ENCODE data around the gene COMMD4.
A peak's percentile ranks its signal among the peaks of the same experiment; 100 is the strongest.
"Not testable (repeated sequence)": the region's sequence is repeated elsewhere in the genome, so short reads cannot be mapped to it uniquely, and the experiment has no call there.

Gene COMMD4

GRCh38 chr15:75335705-75336355 is at the start of gene COMMD4:
Gene COMMD4, plus strand, starts transcription at chr15:75336063. Its CDS starts 27 bp downstream, at chr15:75336090.
- Histone ChIP-seq H3K4me3 (ENCODE audit: low read depth in 1 of 2, low read length in 1 of 2) (peak within 1 kb of the TSS; percentile 76 to 77), H3K9me3 (no peaks in the 10 kb centered on the region), H3K27ac (peak within 1 kb of the TSS; percentile 60), H3K4me1 (ENCODE audit: control insufficient read depth in 1 of 2, insufficient read depth in 1 of 2, low read depth in 1 of 2, low read length in 1 of 2) (peaks cover 14 to 15% of the 10 kb centered on the region in 2 experiments), H3K27me3 (no peaks in the 10 kb centered on the region), H3K36me3 (peaks cover 12% of the 10 kb centered on the region)
- TF ChIP-seq, protein P1, sequence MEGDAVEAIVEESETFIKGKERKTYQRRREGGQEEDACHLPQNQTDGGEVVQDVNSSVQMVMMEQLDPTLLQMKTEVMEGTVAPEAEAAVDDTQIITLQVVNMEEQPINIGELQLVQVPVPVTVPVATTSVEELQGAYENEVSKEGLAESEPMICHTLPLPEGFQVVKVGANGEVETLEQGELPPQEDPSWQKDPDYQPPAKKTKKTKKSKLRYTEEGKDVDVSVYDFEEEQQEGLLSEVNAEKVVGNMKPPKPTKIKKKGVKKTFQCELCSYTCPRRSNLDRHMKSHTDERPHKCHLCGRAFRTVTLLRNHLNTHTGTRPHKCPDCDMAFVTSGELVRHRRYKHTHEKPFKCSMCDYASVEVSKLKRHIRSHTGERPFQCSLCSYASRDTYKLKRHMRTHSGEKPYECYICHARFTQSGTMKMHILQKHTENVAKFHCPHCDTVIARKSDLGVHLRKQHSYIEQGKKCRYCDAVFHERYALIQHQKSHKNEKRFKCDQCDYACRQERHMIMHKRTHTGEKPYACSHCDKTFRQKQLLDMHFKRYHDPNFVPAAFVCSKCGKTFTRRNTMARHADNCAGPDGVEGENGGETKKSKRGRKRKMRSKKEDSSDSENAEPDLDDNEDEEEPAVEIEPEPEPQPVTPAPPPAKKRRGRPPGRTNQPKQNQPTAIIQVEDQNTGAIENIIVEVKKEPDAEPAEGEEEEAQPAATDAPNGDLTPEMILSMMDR (IDR thresholded peaks at IDR 0.05), result no peak

- not testable (repeated sequence) for H3K4me1 ChIP-seq (ENCODE audit: control insufficient read depth in 1 of 2, insufficient read depth in 1 of 2, low read depth in 1 of 2, low read length in 1 of 2); H3K27ac ChIP-seq; H3K9me3 ChIP-seq; H3K27me3 ChIP-seq; H3K36me3 ChIP-seq; H3K4me3 ChIP-seq (ENCODE audit: low read depth in 1 of 2, low read length in 1 of 2)
Measured at GRCh38 chr15:75293660-75294059, 42.2 kb upstream of the COMMD4 start.

DNA sequence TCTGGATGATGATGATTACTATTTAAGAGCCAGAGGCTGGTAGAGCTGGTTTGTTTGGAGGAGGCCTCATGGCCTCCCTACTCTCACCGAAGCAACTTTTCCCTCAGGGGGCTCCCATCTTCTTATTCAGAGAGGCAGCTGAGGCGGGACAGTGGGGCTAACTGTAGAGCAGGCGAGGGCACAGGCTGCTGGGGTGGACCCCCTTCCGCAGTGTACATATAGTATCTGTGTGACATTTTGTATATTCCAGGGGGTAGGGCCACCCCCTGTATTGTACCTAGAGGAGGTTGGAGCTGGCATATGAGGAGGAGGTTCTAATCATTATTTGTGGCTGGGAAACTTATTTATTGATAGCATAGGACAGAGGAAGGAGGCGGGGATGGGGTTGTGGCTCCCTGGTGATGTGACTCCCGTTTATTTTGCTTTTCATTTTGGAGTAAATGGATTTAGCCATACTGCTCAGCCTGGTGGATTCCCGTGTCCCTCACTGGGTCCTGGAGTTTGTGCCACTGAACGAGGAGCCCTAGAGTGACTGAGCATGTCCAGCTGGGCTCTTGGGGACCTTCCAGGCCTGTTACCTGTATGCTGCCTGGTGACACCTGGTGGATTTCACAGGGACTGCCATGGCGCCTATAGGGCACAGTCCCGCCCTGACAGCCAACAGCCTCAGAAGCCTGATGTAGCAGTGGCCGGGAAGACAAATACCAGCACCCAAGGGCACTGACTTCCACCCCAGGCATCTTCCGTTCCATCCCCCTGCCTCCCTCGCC is 37.1 kb upstream of the COMMD4 start:
- not testable (repeated sequence) for H3K9me3 ChIP-seq; H3K4me1 ChIP-seq (ENCODE audit: control insufficient read depth in 1 of 2, insufficient read depth in 1 of 2, low read depth in 1 of 2, low read length in 1 of 2); H3K4me3 ChIP-seq (ENCODE audit: low read depth in 1 of 2, low read length in 1 of 2); H3K27ac ChIP-seq; H3K27me3 ChIP-seq; H3K36me3 ChIP-seq

DNA sequence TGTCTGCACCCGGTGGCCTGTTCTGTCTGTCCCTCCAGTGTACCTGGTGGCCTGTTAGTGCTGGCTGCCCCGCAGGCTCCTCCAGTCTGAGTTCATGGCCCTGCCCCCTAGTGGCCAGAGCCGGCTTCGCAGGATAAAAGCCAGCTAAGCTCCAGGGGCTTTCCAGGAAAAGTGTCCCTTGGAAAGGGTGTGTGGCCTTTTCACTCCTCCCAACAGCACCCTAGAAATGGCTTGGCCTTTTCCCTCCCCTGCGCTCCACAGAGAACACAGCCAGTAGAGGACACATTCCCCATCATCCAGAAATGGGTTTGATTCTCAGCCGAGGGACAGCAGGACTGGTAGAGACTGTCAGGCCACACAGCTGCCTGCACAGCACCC is 36.6 kb upstream of the COMMD4 start:
- H3K27me3 ChIP-seq, result peaks cover 11% of the 10 kb centered on the region
- not testable (repeated sequence) for H3K27ac ChIP-seq; H3K4me3 ChIP-seq (ENCODE audit: low read depth in 1 of 2, low read length in 1 of 2); H3K4me1 ChIP-seq (ENCODE audit: control insufficient read depth in 1 of 2, insufficient read depth in 1 of 2, low read depth in 1 of 2, low read length in 1 of 2); H3K9me3 ChIP-seq; H3K36me3 ChIP-seq
- TF ChIP-seq, protein P1 (IDR thresholded peaks at IDR 0.05), result peak; percentile 84

DNA sequence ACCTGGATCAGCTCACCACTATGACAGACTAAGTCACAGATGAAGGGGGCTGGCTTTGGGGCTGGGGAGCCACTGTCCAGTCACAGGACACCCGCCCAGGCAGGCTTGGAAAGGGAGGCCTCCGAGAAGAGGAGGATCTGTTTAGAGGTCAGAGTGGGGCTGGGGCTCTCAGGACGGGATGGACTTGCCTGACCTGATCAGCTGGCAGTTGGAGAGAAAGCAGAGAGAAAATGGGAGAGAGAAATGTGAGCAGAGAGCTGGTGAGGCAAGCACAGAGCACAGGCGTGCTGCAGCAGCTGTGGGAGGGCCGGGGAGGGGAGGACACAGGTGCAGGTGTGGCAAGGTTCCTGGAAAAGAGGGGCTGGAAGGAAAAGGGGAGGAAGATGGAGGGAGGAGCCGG is 35.8 kb upstream of the COMMD4 start:
- H3K36me3 ChIP-seq; H3K4me1 ChIP-seq (ENCODE audit: control insufficient read depth in 1 of 2, insufficient read depth in 1 of 2, low read depth in 1 of 2, low read length in 1 of 2); H3K9me3 ChIP-seq; H3K4me3 ChIP-seq (ENCODE audit: low read depth in 1 of 2, low read length in 1 of 2); H3K27ac ChIP-seq: not testable (repeated sequence)
- peaks cover 18% of the 10 kb centered on the region for H3K27me3 ChIP-seq

- Histone ChIP-seq H3K9me3 (no peaks in the 10 kb centered on the region), H3K4me1 (ENCODE audit: control insufficient read depth in 1 of 2, insufficient read depth in 1 of 2, low read depth in 1 of 2, low read length in 1 of 2) (no peaks in the 10 kb centered on the region), H3K27ac (no peak overlapping the region), H3K36me3 (no peaks in the 10 kb centered on the region), H3K4me3 (ENCODE audit: low read depth in 1 of 2, low read length in 1 of 2) (no peak overlapping the region), H3K27me3 (peaks cover 22% of the 10 kb centered on the region)
- TF ChIP-seq, protein P1 (IDR thresholded peaks at IDR 0.05), result no peak
Measured at GRCh38 chr15:75302318-75302717, 33.5 kb upstream of the COMMD4 start.

GRCh38 chr15:75302753-75303152 is 33.1 kb upstream of the COMMD4 start:
- not testable (repeated sequence) for H3K27ac ChIP-seq; H3K4me1 ChIP-seq (ENCODE audit: control insufficient read depth in 1 of 2, insufficient read depth in 1 of 2, low read depth in 1 of 2, low read length in 1 of 2); H3K36me3 ChIP-seq; H3K4me3 ChIP-seq (ENCODE audit: low read depth in 1 of 2, low read length in 1 of 2); H3K9me3 ChIP-seq
- peaks cover 25% of the 10 kb centered on the region for H3K27me3 ChIP-seq
